Measurements from ENCODE around the gene FOXP1. TPM values are rescaled to one million over a fixed set of nuclear protein-coding genes. Genes with fewer than 3 reads are reported as not detected.

The FOXP1 gene
- total RNA-seq, 1 experiment from 2014 or later: 2.9 TPM

GRCh38 chr3:70919091-70919490 is 664.4 kb downstream of the FOXP1 start:
- no peaks in the 10 kb centered on the region for H3K9me3 ChIP-seq (ENCODE audit: control insufficient read depth, insufficient read depth, low read depth, low read length)
- no peaks in the 10 kb centered on the region for H3K27me3 ChIP-seq (ENCODE audit: control insufficient read depth, insufficient read depth, low read length)
- H3K36me3 ChIP-seq (ENCODE audit: control insufficient read depth, insufficient read depth, low read length): no peaks in the 10 kb centered on the region
- no TSS peak for BruUV-seq (replicated peaks)
- intact Hi-C loops (cut with micrococcal nuclease; ENCODE audit: unreplicated experiment) (no loop called here), in situ Hi-C loops (cut with HindIII; ENCODE audit: low pct_unique_long_range_greater_than_20kb, low sequenced_read_pairs) (no loop called here)
- CTCF ChIA-PET: no interaction called here
- H3K4me1 ChIP-seq (ENCODE audit: control insufficient read depth, insufficient read depth, low read length): no peaks in the 10 kb centered on the region
- no peak for TF ChIP-seq TCF7L2 (IDR thresholded peaks at IDR 0.05; ENCODE audit: low read depth, low read length)
- no peak for TF ChIP-seq SIN3A (IDR thresholded peaks at IDR 0.05; ENCODE audit: borderline replicate concordance, insufficient read depth, low read depth, low read length)
- no peak for TF ChIP-seq POLR2AphosphoS5 (IDR thresholded peaks at IDR 0.05; ENCODE audit: low read depth, low read length)
- no peak for TF ChIP-seq REST (IDR thresholded peaks at IDR 0.05; ENCODE audit: insufficient read depth in 1 of 2, low read depth in 2 of 2, low read length in 1 of 2)
- no peak for TF ChIP-seq CTCF (IDR thresholded peaks at IDR 0.05)
- POLR2A ChIA-PET: no interaction called here
- DNase-seq (ENCODE audit: low read depth, low spot score): no peak
- no peak for ATAC-seq
- H3K27ac ChIP-seq (ENCODE audit: low read length): no peak overlapping the region
- no peak overlapping the region for H3K4me3 ChIP-seq (ENCODE audit: low read depth in 2 of 2, low read length in 2 of 2)

GRCh38 chr3:70916375-70917055 is 667.0 kb downstream of the FOXP1 start:
- H3K4me3 ChIP-seq (ENCODE audit: low read depth in 2 of 2, low read length in 2 of 2): no peak overlapping the region
- ATAC-seq: no peak
- TF ChIP-seq TCF7L2 (IDR thresholded peaks at IDR 0.05; ENCODE audit: low read depth, low read length): no peak
- TF ChIP-seq SIN3A (IDR thresholded peaks at IDR 0.05; ENCODE audit: borderline replicate concordance, insufficient read depth, low read depth, low read length): no peak
- TF ChIP-seq POLR2AphosphoS5 (IDR thresholded peaks at IDR 0.05; ENCODE audit: low read depth, low read length): no peak
- TF ChIP-seq CTCF (IDR thresholded peaks at IDR 0.05): no peak
- no peak for TF ChIP-seq REST (IDR thresholded peaks at IDR 0.05; ENCODE audit: insufficient read depth in 1 of 2, low read depth in 2 of 2, low read length in 1 of 2)
- H3K36me3 ChIP-seq (ENCODE audit: control insufficient read depth, insufficient read depth, low read length): no peaks in the 10 kb centered on the region
- ChIA-PET POLR2A (no interaction called here), CTCF (interaction anchor here (0.5 kb wide), 1 partner anchor 31 kb away, joined by 5 read pairs; no protein-coding TSS in a partner anchor)
- H3K27me3 ChIP-seq (ENCODE audit: control insufficient read depth, insufficient read depth, low read length): no peaks in the 10 kb centered on the region
- intact Hi-C loops (cut with micrococcal nuclease; ENCODE audit: unreplicated experiment) (no loop called here), in situ Hi-C loops (cut with HindIII; ENCODE audit: low pct_unique_long_range_greater_than_20kb, low sequenced_read_pairs) (no loop called here)
- H3K4me1 ChIP-seq (ENCODE audit: control insufficient read depth, insufficient read depth, low read length): no peaks in the 10 kb centered on the region
- no peak overlapping the region for H3K27ac ChIP-seq (ENCODE audit: low read length)
- no peaks in the 10 kb centered on the region for H3K9me3 ChIP-seq (ENCODE audit: control insufficient read depth, insufficient read depth, low read depth, low read length)
- no peak for DNase-seq (ENCODE audit: low read depth, low spot score)
- no TSS peak for BruUV-seq (replicated peaks)

All from Panc1 (cell line).